CD4-positive, alpha-beta T cell treated with Interleukin-6 for 4 hours (primary cell): ENCODE data around the gene BSN.

Experiments used
- DNase-seq: peaks from one replicate; pipeline ENCODE4 v3.0.0-alpha.2; 2020; ENCODE audit warnings: mixed read lengths

Gene BSN

GRCh38 chr3:49628249-49628648, 74.0 kb downstream of the BSN start:
- no peak for DNase-seq

- DNase-seq, result no peak
Measured at GRCh38 chr3:49629451-49629850, 75.2 kb downstream of the BSN start.

GRCh38 chr3:49629866-49630265, 75.6 kb downstream of the BSN start:
- no peak for DNase-seq

GRCh38 chr3:49630784-49631183, 76.5 kb downstream of the BSN start:
- no peak for DNase-seq

- DNase-seq, result no peak
Measured at GRCh38 chr3:49634736-49635135, 80.5 kb downstream of the BSN start.

- no peak for DNase-seq
Measured at GRCh38 chr3:49636883-49637609, 82.8 kb downstream of the BSN start.

GRCh38 chr3:49638445-49638844, 84.2 kb downstream of the BSN start:
- DNase-seq, result no peak

GRCh38 chr3:49639551-49639950, 85.3 kb downstream of the BSN start:
- no peak for DNase-seq

- DNase-seq, result no peak
Measured at GRCh38 chr3:49641292-49641691, 87.0 kb downstream of the BSN start.

GRCh38 chr3:49641921-49642707, 87.8 kb downstream of the BSN start:
- DNase-seq, result no peak

- DNase-seq, result no peak
Measured at GRCh38 chr3:49642708-49643145, 88.5 kb downstream of the BSN start.

- no peak for DNase-seq
Measured at GRCh38 chr3:49644684-49645083, 90.4 kb downstream of the BSN start.

GRCh38 chr3:49646236-49646635, 92.0 kb downstream of the BSN start:
- no peak for DNase-seq

- no peak for DNase-seq
Measured at GRCh38 chr3:49647741-49648140, 93.5 kb downstream of the BSN start.

- no peak for DNase-seq
Measured at GRCh38 chr3:49648354-49649019, 94.2 kb downstream of the BSN start.

- no peak for DNase-seq
Measured at GRCh38 chr3:49649576-49649975, 95.3 kb downstream of the BSN start.

- no peak for DNase-seq
Measured at GRCh38 chr3:49650177-49650576, 95.9 kb downstream of the BSN start.

GRCh38 chr3:49650637-49651036, 96.4 kb downstream of the BSN start:
- no peak for DNase-seq

GRCh38 chr3:49652218-49652902, 98.1 kb downstream of the BSN start:
- no peak for DNase-seq

- DNase-seq, result no peak
Measured at GRCh38 chr3:49652903-49653415, 98.7 kb downstream of the BSN start.

- DNase-seq, result no peak
Measured at GRCh38 chr3:49653621-49654020, 99.3 kb downstream of the BSN start.

- no peak for DNase-seq
Measured at GRCh38 chr3:49654176-49654825, 100.0 kb downstream of the BSN start.
